ENCODE data around the gene VAT1. TPM values are rescaled to one million over a fixed set of nuclear protein-coding genes. Genes with fewer than 3 reads are reported as not detected.

Gene VAT1
- total RNA-seq, 4 donors from 2014 or later = 118 to 153 (median 131) TPM

DNA sequence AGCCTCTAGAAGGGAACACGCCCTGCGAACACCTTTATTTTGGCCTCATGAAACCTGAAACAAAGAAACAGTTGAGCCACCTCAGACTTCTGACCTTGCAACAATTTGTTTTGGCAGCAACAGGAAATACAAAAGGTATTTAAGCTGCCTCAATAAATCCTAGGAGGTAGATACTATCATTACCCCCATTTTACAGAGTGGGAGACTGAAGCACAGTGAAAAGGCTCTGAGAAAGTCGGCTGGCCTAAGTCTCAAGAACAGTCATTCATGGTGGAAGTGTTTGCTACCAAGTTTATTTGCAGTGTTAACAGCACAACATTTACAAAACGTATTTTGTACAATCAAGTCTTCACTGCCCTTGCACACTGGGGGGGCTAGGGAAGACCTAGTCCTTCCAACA is 21.8 kb upstream of the VAT1 start:
- no peak for TF ChIP-seq POLR2A (IDR thresholded peaks at IDR 0.05)
- TF ChIP-seq, protein P1, sequence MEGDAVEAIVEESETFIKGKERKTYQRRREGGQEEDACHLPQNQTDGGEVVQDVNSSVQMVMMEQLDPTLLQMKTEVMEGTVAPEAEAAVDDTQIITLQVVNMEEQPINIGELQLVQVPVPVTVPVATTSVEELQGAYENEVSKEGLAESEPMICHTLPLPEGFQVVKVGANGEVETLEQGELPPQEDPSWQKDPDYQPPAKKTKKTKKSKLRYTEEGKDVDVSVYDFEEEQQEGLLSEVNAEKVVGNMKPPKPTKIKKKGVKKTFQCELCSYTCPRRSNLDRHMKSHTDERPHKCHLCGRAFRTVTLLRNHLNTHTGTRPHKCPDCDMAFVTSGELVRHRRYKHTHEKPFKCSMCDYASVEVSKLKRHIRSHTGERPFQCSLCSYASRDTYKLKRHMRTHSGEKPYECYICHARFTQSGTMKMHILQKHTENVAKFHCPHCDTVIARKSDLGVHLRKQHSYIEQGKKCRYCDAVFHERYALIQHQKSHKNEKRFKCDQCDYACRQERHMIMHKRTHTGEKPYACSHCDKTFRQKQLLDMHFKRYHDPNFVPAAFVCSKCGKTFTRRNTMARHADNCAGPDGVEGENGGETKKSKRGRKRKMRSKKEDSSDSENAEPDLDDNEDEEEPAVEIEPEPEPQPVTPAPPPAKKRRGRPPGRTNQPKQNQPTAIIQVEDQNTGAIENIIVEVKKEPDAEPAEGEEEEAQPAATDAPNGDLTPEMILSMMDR (IDR thresholded peaks at IDR 0.05) = no peak
- Histone ChIP-seq H3K4me1 (no peaks in the 10 kb centered on the region), H3K4me3 (replicated peaks in 1 of 3) (no peak overlapping the region), H3K27me3 (no peaks in the 10 kb centered on the region), H3K27ac (no peak overlapping the region), H3K9me3 (no peaks in the 10 kb centered on the region), H3K36me3 (no peaks in the 10 kb centered on the region)
- intact Hi-C loops (cut with DNase I) = no loop called here
- WGBS, 2 donors = 93 to 97% methylated on average over 4 of the region's 4 CpGs
- no peak for DNase-seq

DNA sequence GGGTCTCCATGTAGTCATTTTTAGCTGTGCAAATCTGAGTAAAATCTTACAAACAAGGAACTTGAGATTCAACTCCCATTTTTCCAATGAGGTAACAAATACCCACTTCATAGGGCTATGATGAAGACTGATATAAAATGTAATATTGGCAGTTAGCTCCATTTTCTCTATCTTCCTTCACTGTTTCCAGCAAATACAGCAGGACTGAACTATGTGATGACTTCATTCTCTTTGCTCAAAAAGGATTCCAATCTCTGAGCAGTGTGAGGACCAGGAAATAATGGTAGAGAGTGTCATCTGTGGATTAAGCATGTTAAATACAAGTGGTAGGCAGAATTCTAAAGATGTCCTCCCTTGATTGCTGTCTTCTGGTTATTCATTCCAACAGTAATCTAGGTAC is 21.1 kb upstream of the VAT1 start:
- intact Hi-C loops (cut with DNase I) = no loop called here
- TF ChIP-seq POLR2A (IDR thresholded peaks at IDR 0.05) = no peak
- TF ChIP-seq, protein P1 (IDR thresholded peaks at IDR 0.05) = no peak
- no peak for DNase-seq
- H3K4me1 ChIP-seq = no peaks in the 10 kb centered on the region
- no peak overlapping the region for H3K27ac ChIP-seq
- no peaks in the 10 kb centered on the region for H3K27me3 ChIP-seq
- no peaks in the 10 kb centered on the region for H3K9me3 ChIP-seq
- H3K4me3 ChIP-seq (replicated peaks in 1 of 3) = no peak overlapping the region
- H3K36me3 ChIP-seq = no peaks in the 10 kb centered on the region

DNA sequence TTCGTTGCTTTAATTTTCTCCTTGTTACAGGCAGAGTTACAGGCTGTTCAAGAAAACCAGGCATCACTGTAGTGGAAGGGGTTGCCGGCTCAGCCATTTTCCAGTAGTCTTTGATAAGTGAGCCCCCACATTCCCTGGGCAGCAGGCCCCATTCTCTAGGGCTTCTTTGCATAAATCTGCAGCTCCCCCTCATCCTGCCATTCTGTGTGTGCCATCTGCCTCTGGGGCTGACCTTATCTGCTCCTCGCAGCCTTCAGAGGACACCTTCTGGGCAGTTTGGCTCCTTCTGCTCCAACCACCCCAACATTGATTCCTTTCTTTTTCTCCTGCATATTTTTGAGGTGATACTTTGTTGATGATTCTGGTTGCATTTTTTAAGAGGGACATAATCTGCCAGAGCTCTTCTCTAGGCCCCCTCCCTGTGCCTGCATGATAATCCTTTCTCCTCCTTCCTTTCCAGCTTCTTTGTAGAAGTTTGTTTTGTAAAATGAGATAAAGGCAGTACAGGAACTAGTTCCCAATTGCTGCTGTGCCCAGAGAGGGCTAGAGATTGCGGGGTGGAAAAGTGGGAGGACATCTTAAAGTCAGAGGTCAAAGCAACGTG is 19.9 kb upstream of the VAT1 start:
- H3K36me3 ChIP-seq = no peaks in the 10 kb centered on the region
- H3K27me3 ChIP-seq = no peaks in the 10 kb centered on the region
- no peaks in the 10 kb centered on the region for H3K9me3 ChIP-seq
- no peak overlapping the region for H3K27ac ChIP-seq
- intact Hi-C loops (cut with DNase I) = no loop called here
- H3K4me1 ChIP-seq = no peaks in the 10 kb centered on the region
- DNase-seq = no peak
- WGBS, 2 donors = 79 to 83% methylated on average over 5 of the region's 5 CpGs
- TF ChIP-seq, protein P1 (IDR thresholded peaks at IDR 0.05) = no peak
- no peak for TF ChIP-seq POLR2A (IDR thresholded peaks at IDR 0.05)
- no peak overlapping the region for H3K4me3 ChIP-seq (replicated peaks in 1 of 3)

DNA sequence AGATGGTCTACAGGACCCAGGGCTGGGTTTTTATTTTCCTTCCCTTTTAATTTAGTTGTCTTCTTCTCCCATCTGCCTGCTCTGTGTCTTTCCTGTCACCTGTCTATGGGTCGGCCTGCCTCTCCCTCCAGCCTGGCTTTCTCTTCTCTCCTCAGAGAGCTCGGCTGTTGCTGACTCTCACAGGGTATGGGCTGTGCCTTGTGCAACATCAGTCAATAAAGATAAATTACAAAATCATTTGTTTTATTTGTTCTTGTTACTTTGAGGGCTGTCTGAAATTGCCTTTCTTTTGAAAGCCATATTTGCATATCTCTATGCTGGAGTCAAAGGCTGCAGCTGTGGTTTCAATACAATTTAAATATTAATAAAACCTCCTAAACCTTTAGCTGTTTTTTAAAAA is 18.5 kb upstream of the VAT1 start:
- Histone ChIP-seq H3K27me3 (no peaks in the 10 kb centered on the region), H3K27ac (no peak overlapping the region), H3K4me3 (replicated peaks in 1 of 3) (no peak overlapping the region), H3K4me1 (no peaks in the 10 kb centered on the region), H3K9me3 (no peaks in the 10 kb centered on the region), H3K36me3 (no peaks in the 10 kb centered on the region)
- intact Hi-C loops (cut with DNase I) = no loop called here
- no peak for TF ChIP-seq POLR2A (IDR thresholded peaks at IDR 0.05)
- TF ChIP-seq, protein P1 (IDR thresholded peaks at IDR 0.05) = no peak
- 84 to 88% methylated on average over 2 of the region's 2 CpGs for WGBS, 2 donors
- DNase-seq = no peak

DNA sequence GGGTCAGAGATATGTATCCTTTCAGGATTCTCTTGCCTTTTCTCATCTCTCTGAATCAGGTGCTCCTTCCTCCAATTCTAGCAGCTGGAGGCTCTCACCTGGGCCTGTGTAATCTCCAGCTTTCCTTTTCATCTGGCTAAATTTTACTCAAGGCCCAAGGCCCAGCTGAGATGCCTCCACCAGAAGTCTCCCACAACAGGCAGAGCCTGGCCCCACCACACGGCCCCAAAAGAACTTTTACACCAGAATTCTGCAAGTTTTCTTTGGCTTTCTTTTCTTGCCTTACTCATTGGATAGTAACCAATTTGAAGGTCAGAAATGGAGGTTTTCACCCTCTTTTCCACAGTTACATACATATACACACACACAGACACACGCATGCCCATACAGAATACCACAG is 17.5 kb upstream of the VAT1 start:
- Histone ChIP-seq H3K27ac (no peak overlapping the region), H3K36me3 (no peaks in the 10 kb centered on the region), H3K27me3 (no peaks in the 10 kb centered on the region), H3K4me1 (no peaks in the 10 kb centered on the region), H3K4me3 (replicated peaks in 1 of 3) (no peak overlapping the region), H3K9me3 (no peaks in the 10 kb centered on the region)
- WGBS, 2 donors = 91 to 93% methylated on average over 2 of the region's 2 CpGs
- TF ChIP-seq POLR2A (IDR thresholded peaks at IDR 0.05) = no peak
- DNase-seq = no peak
- intact Hi-C loops (cut with DNase I) = no loop called here

DNA sequence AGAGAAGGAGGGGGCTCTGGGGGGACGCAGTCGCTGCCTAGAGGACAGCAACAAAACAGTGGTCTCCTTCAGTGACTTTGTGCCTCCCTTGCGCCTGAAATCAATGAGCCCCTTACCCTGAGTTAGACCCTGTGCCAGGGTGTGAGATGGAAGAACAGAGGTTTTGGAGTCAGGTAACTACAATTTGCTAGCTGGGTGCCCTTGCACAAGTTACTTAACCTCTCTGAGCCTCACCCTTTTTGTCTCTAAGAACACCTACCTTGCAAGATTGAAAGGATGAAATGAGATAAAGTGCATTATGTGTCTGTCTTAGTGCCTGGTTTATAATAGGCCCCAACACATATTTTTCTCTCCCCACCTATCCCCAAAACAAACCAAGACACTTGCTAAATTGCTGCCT is 12.7 kb upstream of the VAT1 start:
- H3K36me3 ChIP-seq = no peaks in the 10 kb centered on the region
- H3K4me3 ChIP-seq (replicated peaks in 1 of 3) = no peak overlapping the region
- no peaks in the 10 kb centered on the region for H3K4me1 ChIP-seq
- TF ChIP-seq, protein P1 (IDR thresholded peaks at IDR 0.05) = no peak
- TF ChIP-seq POLR2A (IDR thresholded peaks at IDR 0.05) = no peak
- no peak overlapping the region for H3K27ac ChIP-seq
- no peaks in the 10 kb centered on the region for H3K9me3 ChIP-seq
- intact Hi-C loops (cut with DNase I) = no loop called here
- no peaks in the 10 kb centered on the region for H3K27me3 ChIP-seq
- no peak for DNase-seq
- 83 to 84% methylated on average over 3 of the region's 3 CpGs for WGBS, 2 donors

Measured in thyroid gland (tissue), 4 donors.